Vagina (tissue), 2 donors: Measurements from ENCODE around the gene CFAP251. TPM values are rescaled to one million over a fixed set of nuclear protein-coding genes. Genes with fewer than 3 reads are reported as not detected.

Source experiments
- DNase-seq, 2 donors: peaks; one replicate each; pipeline ENCODE4 v3.0.0-alpha.2; 2017; ENCODE audit errors: extremely low spot score in 2 of 2
- H3K27ac ChIP-seq: fragments of 200-600 bp; sonication (generic); one replicate; pipeline ENCODE4 v1.5.1; 2019
- H3K27me3 ChIP-seq: fragments of 200-600 bp; sonication (generic); one replicate; pipeline ENCODE4 v1.5.1; 2019
- H3K36me3 ChIP-seq, 2 donors: fragments of 200-600 bp; sonication (generic); one replicate each; pipeline ENCODE4 v1.5.1; 2017 to 2019
- H3K4me1 ChIP-seq: fragments of 200-600 bp; sonication (generic); one replicate; pipeline ENCODE4 v1.5.1; 2019
- H3K4me3 ChIP-seq, 2 donors: fragments of 200-600 bp; sonication (generic); 1 replicate in 1 of 2; 2 replicates in 1 of 2; pipeline ENCODE4 v1.5.1; 2016 to 2019
- H3K9me3 ChIP-seq: fragments of 200-600 bp; sonication (generic); one replicate; pipeline ENCODE4 v1.5.1; 2019
- CTCF ChIP-seq, 3 experiments: fragments of 450-650 bp in 2 of 3; fragments of 200-600 bp in 1 of 3; sonication (generic) in 1 of 3; IDR thresholded peaks; one replicate each; pipeline ENCODE4 v1.5.1; 2017 to 2019; ENCODE audit warnings: antibody characterized with exemption in 3 of 3, mild to moderate bottlenecking in 2 of 3, moderate library complexity in 2 of 3
- POLR2A ChIP-seq, 2 donors: fragments of 450-650 bp; IDR thresholded peaks; one replicate each; pipeline ENCODE4 v1.6.1; 2017; ENCODE audit warnings: antibody characterized with exemption in 2 of 2, mild to moderate bottlenecking in 2 of 2, moderate library complexity in 2 of 2
- POLR2AphosphoS5 ChIP-seq, 2 donors: sonication (generic); formaldehyde crosslinking; IDR thresholded peaks; one replicate each; pipeline ENCODE4 v1.9.0; 2017; ENCODE audit warnings: antibody characterized with exemption in 2 of 2, mild to moderate bottlenecking in 2 of 2, low read depth in 1 of 2; ENCODE audit not compliant: insufficient read depth in 1 of 2
- intact Hi-C: fragments of 100-400 bp; cut with DNase I; formaldehyde crosslinking; loops from one replicate; pipeline ENCODE4 v1.15.1; 2023
- total RNA-seq: library from RNA; depleted of rRNA; stranded (reverse); fragments of >200 nt; gene quantifications from one replicate; pipeline ENCODE4 v1.2.3, GENCODE V29; 2016

The CFAP251 gene
- total RNA-seq, 1 donor from 2014 or later = 8.8 TPM

- TF ChIP-seq CTCF (IDR thresholded peaks at IDR 0.05) (no peak), POLR2AphosphoS5 (IDR thresholded peaks at IDR 0.05; ENCODE audit: insufficient read depth in 1 of 2, low read depth in 1 of 2) (no peak), POLR2A (IDR thresholded peaks at IDR 0.05) (no peak)
- H3K9me3 ChIP-seq = no peaks in the 10 kb centered on the region
- intact Hi-C loops = no loop called here
- H3K4me1 ChIP-seq = no peaks in the 10 kb centered on the region
- H3K27me3 ChIP-seq = no peaks in the 10 kb centered on the region
- no peak for DNase-seq
- no peaks in the 10 kb centered on the region for H3K36me3 ChIP-seq
- no peak overlapping the region for H3K4me3 ChIP-seq
- H3K27ac ChIP-seq = no peak overlapping the region
These were observed 94.7 kb downstream of the CFAP251 start for GRCh38 chr12:122013136-122013535.

- intact Hi-C loops = no loop called here
- no peak for TF ChIP-seq POLR2A (IDR thresholded peaks at IDR 0.05)
- H3K27ac ChIP-seq = no peak overlapping the region
These were observed 95.6 kb downstream of the CFAP251 start for GRCh38 chr12:122013791-122014590.

GRCh38 chr12:122014781-122015180, 96.4 kb downstream of the CFAP251 start:
- Histone ChIP-seq H3K4me1 (no peaks in the 10 kb centered on the region), H3K27me3 (no peaks in the 10 kb centered on the region), H3K9me3 (no peaks in the 10 kb centered on the region), H3K27ac (no peak overlapping the region), H3K36me3 (no peaks in the 10 kb centered on the region), H3K4me3 (no peak overlapping the region)
- no peak for TF ChIP-seq POLR2A (IDR thresholded peaks at IDR 0.05)
- TF ChIP-seq CTCF (IDR thresholded peaks at IDR 0.05) = no peak
- TF ChIP-seq POLR2AphosphoS5 (IDR thresholded peaks at IDR 0.05; ENCODE audit: insufficient read depth in 1 of 2, low read depth in 1 of 2) = no peak
- intact Hi-C loops = no loop called here
- no peak for DNase-seq

More at GRCh38 chr12:122013791-122014590, 95.6 kb downstream of the CFAP251 start:
- DNase-seq = no peak
- Histone ChIP-seq H3K9me3 (no peaks in the 10 kb centered on the region), H3K4me3 (no peak overlapping the region), H3K36me3 (no peaks in the 10 kb centered on the region), H3K27me3 (no peaks in the 10 kb centered on the region), H3K4me1 (no peaks in the 10 kb centered on the region)

- Histone ChIP-seq H3K4me1 (peaks cover 12% of the 10 kb centered on the region), H3K27me3 (no peaks in the 10 kb centered on the region), H3K36me3 (no peaks in the 10 kb centered on the region), H3K27ac (no peak overlapping the region), H3K4me3 (no peak overlapping the region), H3K9me3 (no peaks in the 10 kb centered on the region)
- TF ChIP-seq CTCF (IDR thresholded peaks at IDR 0.05) (no peak), POLR2AphosphoS5 (IDR thresholded peaks at IDR 0.05; ENCODE audit: insufficient read depth in 1 of 2, low read depth in 1 of 2) (no peak), POLR2A (IDR thresholded peaks at IDR 0.05) (no peak)
- intact Hi-C loops = no loop called here
- no peak for DNase-seq
These were observed 100.1 kb downstream of the CFAP251 start for GRCh38 chr12:122018457-122018856.

- Histone ChIP-seq H3K9me3 (no peaks in the 10 kb centered on the region), H3K4me1 (peaks cover 16% of the 10 kb centered on the region), H3K36me3 (no peaks in the 10 kb centered on the region), H3K27me3 (no peaks in the 10 kb centered on the region), H3K27ac (no peak overlapping the region), H3K4me3 (no peak overlapping the region)
- DNase-seq = no peak
- intact Hi-C loops = no loop called here
- TF ChIP-seq POLR2A (IDR thresholded peaks at IDR 0.05) = no peak
- no peak for TF ChIP-seq POLR2AphosphoS5 (IDR thresholded peaks at IDR 0.05; ENCODE audit: insufficient read depth in 1 of 2, low read depth in 1 of 2)
- no peak for TF ChIP-seq CTCF (IDR thresholded peaks at IDR 0.05)
These were observed 100.5 kb downstream of the CFAP251 start for GRCh38 chr12:122018937-122019336.
